ENCODE measurements around the gene LAGE3. TPM values are rescaled to one million over a fixed set of nuclear protein-coding genes. Genes with fewer than 3 reads are reported as not detected.

The LAGE3 gene
- total and polyA plus RNA-seq, 5 experiments from 2014 or later: 18.6 to 81.8 (median 62.6) TPM

DNA sequence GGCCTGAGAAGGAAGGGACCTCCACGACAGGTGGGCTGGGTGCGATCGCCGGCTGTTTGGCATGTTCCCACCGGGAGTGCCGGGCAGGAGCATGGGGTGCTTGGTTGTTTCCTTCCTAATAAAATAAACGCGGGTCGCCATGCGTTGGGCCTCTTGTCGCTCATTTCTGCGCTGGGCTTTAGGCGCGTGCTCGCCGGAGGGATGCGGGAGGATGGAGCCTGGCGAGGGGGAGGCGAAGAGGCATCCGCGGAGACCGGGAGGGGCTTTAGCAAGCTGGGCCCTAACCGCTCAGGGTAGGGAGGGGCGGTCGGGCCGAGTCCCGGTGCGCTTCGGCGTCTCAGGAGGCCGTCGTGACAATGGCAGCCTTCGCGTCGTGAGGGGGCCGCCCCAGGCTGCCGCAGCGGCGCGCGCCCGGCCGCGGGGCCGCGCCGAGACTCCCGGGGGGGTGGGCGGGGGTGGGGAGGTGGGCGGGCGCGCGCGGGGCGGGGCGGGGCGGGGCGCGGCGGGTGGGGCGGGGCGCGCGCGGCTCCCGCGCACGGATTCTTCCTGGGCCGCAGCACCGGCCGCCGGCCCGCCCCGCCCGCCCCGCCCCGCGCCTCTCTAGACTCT is 42.6 kb downstream of the LAGE3 start:
- Mint-ChIP-seq H3K27ac (peak overlapping the region; percentile 78 to 96 (median 90)), H3K27me3 (no peaks in the 10 kb centered on the region), H3K9me3 (no peaks in the 10 kb centered on the region), H3K4me3 (peak overlapping the region; percentile 75 to 88 (median 80)), H3K4me1 (peaks cover 3 to 28% (median 23%) of the 10 kb centered on the region in 4 donors), H3K36me3 (peaks cover 0 to 18% (median 0%) of the 10 kb centered on the region in 3 donors)
- DNase-seq (peak in 8 of 10 donors; percentile 27 to 75 (median 52)), ATAC-seq (peak; percentile 80 to 81)
- POLR2A ChIA-PET: interaction anchor here (2.3 to 2.9 kb wide), 2 partner anchors 38 to 50 kb away, joined by 8 to 14 read pairs; partner anchors contain the start of genes RPL10 and UBL4A

DNA sequence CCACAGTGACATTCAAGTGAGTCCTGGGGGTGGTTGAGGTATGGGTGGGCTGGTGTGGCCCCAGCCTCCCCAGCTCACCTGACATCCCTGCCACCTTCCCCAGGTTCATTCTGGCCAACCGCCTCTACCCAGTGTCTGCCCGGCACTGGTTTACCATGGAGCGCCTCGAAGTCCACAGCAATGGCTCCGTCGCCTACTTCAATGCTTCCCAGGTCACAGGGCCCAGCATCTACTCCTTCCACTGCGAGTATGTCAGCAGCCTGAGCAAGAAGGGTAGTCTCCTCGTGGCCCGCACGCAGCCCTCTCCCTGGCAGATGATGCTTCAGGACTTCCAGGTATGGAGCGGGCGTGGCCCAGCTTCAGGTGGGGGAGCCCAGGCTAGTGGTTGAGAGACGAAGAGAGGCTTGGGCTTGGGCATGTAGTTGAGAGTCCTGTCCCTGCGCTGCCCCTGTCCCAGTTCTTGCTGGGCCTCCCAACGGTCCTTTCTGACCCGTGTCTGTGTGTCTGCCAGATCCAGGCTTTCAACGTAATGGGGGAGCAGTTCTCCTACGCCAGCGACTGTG is 43.8 kb downstream of the LAGE3 start:
- ATAC-seq: no peak
- Mint-ChIP-seq H3K4me3 (peak overlapping the region in 3 of 10 donors; percentile 13 to 53 (median 39)), H3K27ac (peak overlapping the region in 5 of 10 donors; percentile 27 to 93 (median 56)), H3K36me3 (peaks cover 0 to 24% (median 0%) of the 10 kb centered on the region in 3 donors), H3K27me3 (no peaks in the 10 kb centered on the region), H3K9me3 (no peaks in the 10 kb centered on the region), H3K4me1 (peaks cover 8 to 26% (median 25%) of the 10 kb centered on the region in 4 donors)
- DNase-seq: no peak
- POLR2A ChIA-PET: interaction anchor here (2.3 to 2.9 kb wide), 2 partner anchors 37 to 51 kb away, joined by 8 to 14 read pairs; partner anchors contain the start of genes RPL10 and UBL4A

DNA sequence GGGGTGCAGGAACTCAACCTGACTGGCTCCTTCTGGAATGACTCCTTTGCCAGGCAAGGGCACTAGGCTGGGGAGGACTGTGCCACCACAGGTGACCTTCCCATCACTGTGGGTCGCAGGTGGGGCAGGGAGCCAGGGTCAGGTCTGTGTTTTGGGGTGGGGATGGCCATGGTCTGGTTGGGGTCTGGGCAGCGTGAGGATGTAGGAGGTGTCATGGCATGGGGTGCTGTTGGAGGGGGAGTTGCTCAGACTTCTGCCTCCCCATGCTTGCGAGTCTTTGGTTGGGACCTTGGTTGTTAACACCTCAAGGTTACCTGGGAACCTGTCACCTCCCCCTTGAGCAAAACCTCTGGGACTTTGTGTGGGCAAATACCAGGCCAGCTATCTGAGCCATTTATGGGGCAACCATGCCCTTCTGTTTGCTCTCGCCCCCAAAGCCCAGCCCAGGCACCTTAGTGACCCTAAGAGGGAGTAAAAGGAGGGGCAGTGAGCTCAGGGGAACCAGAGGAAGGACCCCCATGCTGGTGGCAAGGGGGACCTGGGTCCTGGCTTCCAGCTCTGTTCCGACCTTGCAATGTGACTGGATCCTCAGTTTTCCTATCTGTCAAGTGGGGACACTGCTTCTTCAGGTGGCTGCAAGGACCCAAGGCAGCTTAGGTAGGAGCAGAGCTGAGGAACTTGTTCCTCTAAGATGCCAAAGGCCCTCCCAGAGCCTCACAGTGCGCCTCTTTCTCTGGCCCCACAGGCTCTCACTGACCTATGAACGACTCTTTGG is 44.5 kb downstream of the LAGE3 start:
- ATAC-seq (no peak), DNase-seq (no peak)
- no peak overlapping the region for H3K4me3 Mint-ChIP-seq
- POLR2A ChIA-PET: interaction anchor here (2.3 to 2.9 kb wide), 2 partner anchors 36 to 51 kb away, joined by 8 to 14 read pairs; partner anchors contain the start of genes RPL10 and UBL4A
- H3K27me3 Mint-ChIP-seq: no peaks in the 10 kb centered on the region
- H3K36me3 Mint-ChIP-seq: peaks cover 0 to 22% (median 0%) of the 10 kb centered on the region in 3 donors
- no peaks in the 10 kb centered on the region for H3K9me3 Mint-ChIP-seq
- peak overlapping the region in 1 of 10 donors; percentile 81 for H3K27ac Mint-ChIP-seq
- peaks cover 8 to 30% (median 29%) of the 10 kb centered on the region in 4 donors for H3K4me1 Mint-ChIP-seq

DNA sequence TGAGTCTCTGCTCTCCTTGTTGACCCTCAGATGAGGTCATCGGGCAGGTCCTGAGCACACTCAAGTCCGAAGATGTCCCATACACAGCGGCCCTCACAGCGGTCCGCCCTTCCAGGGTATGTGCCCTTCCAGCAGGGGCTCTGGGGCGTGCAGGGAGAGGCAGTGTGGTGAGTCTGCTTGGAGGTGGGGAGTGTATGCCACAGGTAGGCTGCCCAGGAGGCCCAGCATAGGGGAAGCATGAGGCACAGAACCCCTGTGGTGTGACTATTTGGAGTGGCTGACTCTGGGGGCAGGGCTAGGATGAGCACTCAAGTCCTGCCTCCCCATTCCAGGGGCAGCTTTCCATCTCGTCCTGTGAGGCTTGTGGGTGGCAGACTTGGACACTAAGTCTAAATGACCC is 45.5 kb downstream of the LAGE3 start:
- ATAC-seq (no peak), DNase-seq (no peak)
- H3K9me3 Mint-ChIP-seq: no peaks in the 10 kb centered on the region
- POLR2A ChIA-PET: interaction anchor here (2.9 kb wide), 1 partner anchor 52 kb away, joined by 8 read pairs; the partner anchor contains the start of gene UBL4A
- no peaks in the 10 kb centered on the region for H3K27me3 Mint-ChIP-seq
- peaks cover 0 to 18% (median 0%) of the 10 kb centered on the region in 3 donors for H3K36me3 Mint-ChIP-seq
- peak overlapping the region in 1 of 10 donors; percentile 77 for H3K27ac Mint-ChIP-seq
- peak overlapping the region in 1 of 10 donors; percentile 20 for H3K4me3 Mint-ChIP-seq
- peaks cover 9 to 31% (median 28%) of the 10 kb centered on the region in 4 donors for H3K4me1 Mint-ChIP-seq

DNA sequence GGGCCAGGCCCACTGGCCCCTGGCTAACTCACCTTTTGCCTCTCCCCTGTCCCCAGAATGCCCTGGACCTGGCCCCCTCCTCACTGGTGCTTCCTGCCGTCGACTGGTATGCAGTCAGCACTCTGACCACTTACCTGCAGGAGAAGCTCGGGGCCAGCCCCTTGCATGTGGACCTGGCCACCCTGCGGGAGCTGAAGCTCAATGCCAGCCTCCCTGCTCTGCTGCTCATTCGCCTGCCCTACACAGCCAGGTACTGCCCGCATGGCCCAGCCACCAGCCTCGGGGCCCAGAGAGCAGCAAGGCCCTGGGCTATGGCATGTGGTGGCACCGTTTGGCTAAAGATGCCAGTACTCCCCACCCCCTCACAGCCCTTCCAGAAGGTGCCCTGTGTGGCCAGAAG is 46.9 kb downstream of the LAGE3 start:
- Mint-ChIP-seq H3K9me3 (no peaks in the 10 kb centered on the region), H3K4me1 (peaks cover 6 to 33% (median 31%) of the 10 kb centered on the region in 4 donors), H3K27me3 (no peaks in the 10 kb centered on the region), H3K36me3 (peaks cover 0 to 18% (median 0%) of the 10 kb centered on the region in 3 donors), H3K27ac (peak overlapping the region in 1 of 10 donors; percentile 41), H3K4me3 (no peak overlapping the region)
- POLR2A ChIA-PET: interaction anchor here (0.9 to 1.3 kb wide), 2 partner anchors 9 to 11 kb away, joined by 3 to 5 read pairs; no protein-coding TSS in a partner anchor
- DNase-seq (no peak), ATAC-seq (no peak)

DNA sequence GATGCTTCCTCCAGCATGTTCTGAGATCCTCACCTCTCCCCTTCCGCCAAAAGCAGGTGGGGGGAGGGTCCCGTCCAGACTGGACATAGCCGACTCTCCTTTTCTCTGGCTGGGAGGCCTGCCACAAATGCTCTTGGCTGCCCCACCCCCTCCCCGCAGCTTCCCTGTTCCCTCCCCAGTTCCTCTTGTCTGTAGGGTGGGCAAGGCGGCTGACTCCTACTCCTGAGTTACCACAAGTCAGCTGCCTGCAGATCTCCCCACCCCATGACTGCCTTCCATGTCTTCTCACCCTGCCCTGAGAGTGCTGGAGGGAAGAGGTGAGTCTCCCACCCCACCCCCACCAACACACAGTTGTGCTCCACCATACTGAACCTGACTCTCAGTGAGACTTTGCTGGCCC is 47.7 kb downstream of the LAGE3 start:
- Mint-ChIP-seq H3K9me3 (no peaks in the 10 kb centered on the region), H3K4me1 (peaks cover 6 to 35% (median 31%) of the 10 kb centered on the region in 4 donors), H3K27me3 (no peaks in the 10 kb centered on the region), H3K36me3 (peaks cover 0 to 18% (median 0%) of the 10 kb centered on the region in 3 donors), H3K27ac (peak overlapping the region in 2 of 10 donors; percentile 44 to 83), H3K4me3 (peak overlapping the region in 2 of 10 donors; percentile 19 to 29)
- no peak for DNase-seq
- POLR2A ChIA-PET: interaction anchor here (0.7 kb wide), 1 partner anchor 56 kb away, joined by 3 read pairs; no protein-coding TSS in a partner anchor
- no peak for ATAC-seq

DNA sequence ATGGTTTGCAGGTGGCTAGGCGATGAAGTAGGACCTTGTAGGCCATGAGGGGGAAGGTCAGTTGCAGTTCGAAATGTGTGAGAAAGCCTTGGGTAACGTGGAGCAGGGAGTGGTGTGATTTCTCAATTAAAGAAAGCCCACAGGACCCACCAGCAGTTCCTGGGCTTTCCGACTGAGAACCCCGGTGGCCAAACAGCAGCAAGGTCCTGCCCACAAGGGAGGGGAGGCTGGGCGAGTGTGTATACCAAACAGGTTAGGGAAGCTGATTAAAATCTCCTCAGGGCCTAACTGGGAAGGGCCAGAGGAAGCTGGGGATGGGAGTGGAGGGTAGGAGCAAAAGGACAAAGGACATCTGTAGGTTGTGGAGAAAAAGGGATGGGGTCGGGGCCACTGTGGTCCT is 48.2 kb downstream of the LAGE3 start:
- Mint-ChIP-seq H3K36me3 (peaks cover 0 to 17% (median 0%) of the 10 kb centered on the region in 3 donors), H3K27me3 (no peaks in the 10 kb centered on the region), H3K4me3 (peak overlapping the region in 3 of 10 donors; percentile 39 to 78 (median 57)), H3K4me1 (peaks cover 6 to 32% (median 27%) of the 10 kb centered on the region in 4 donors), H3K27ac (peak overlapping the region in 6 of 10 donors; percentile 3 to 69 (median 54)), H3K9me3 (no peaks in the 10 kb centered on the region)
- POLR2A ChIA-PET: interaction anchor here (0.7 to 0.9 kb wide), 2 partner anchors 10 to 56 kb away, joined by 3 read pairs; no protein-coding TSS in a partner anchor
- DNase-seq: no peak
- no peak for ATAC-seq

DNA sequence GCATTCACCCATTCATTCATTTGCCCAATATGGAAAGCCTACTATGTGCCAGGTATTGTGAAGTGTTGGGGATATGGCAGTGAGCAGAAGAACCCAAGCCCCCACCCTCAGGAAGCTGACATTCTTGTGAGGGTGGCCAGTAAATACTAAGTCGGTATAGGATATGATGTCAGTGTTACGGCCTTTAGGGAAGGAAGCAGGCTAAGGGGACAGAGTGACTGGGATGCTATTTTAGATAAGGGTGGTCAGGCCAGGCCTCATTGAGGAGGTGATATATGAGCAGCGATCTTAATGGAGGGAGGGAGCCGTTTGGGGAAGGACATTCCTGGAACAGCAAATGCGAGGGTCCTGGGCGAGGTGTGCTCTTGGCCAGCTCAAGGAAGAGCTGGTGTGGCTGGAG is 48.6 kb downstream of the LAGE3 start:
- H3K4me3 Mint-ChIP-seq: peak overlapping the region in 3 of 10 donors; percentile 39 to 78 (median 57)
- POLR2A ChIA-PET: interaction anchor here (0.5 to 0.9 kb wide), 4 partner anchors 9 to 99 kb away, joined by 3 to 6 read pairs (median 4); no protein-coding TSS in a partner anchor

DNA sequence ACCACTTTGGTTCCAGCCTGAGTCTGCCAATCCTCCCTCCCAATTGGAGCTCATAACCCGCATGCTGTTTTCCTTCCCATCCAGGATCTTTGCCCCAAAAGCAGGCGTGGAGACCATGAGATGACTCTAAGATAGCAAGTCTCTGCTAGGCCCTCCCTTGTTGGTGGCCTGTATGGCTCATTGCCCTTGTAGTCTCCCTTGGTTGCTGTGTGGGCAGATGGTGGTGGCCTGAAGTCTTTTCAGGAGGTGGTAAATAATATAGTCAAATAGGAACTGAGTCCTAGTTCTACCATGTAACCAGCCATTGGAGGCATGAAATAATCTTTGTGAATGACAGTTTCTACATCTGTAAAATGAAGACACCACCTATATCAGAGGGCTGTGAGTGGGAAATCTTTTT is 49.4 kb downstream of the LAGE3 start:
- Mint-ChIP-seq H3K27me3 (no peaks in the 10 kb centered on the region), H3K4me1 (peaks cover 6 to 32% (median 26%) of the 10 kb centered on the region in 4 donors), H3K9me3 (no peaks in the 10 kb centered on the region), H3K36me3 (peaks cover 0 to 17% (median 0%) of the 10 kb centered on the region in 3 donors), H3K4me3 (peak overlapping the region; percentile 73 to 89 (median 82)), H3K27ac (peak overlapping the region in 8 of 10 donors; percentile 68 to 90 (median 81))
- POLR2A ChIA-PET: interaction anchor here (0.6 to 3.6 kb wide), 12 partner anchors 10 to 99 kb away, joined by 3 to 37 read pairs (median 4); partner anchors contain the start of genes PLXNA3, RPL10, SLC10A3 and TAFAZZIN
- ATAC-seq (no peak), DNase-seq (no peak)

More for the DNA sequence above, 48.6 kb downstream of the LAGE3 start:
- ATAC-seq: no peak
- no peak for DNase-seq
- peaks cover 6 to 32% (median 26%) of the 10 kb centered on the region in 4 donors for H3K4me1 Mint-ChIP-seq
- H3K9me3 Mint-ChIP-seq: no peaks in the 10 kb centered on the region
- H3K36me3 Mint-ChIP-seq: peaks cover 0 to 17% (median 0%) of the 10 kb centered on the region in 3 donors
- H3K27ac Mint-ChIP-seq: peak overlapping the region in 6 of 10 donors; percentile 15 to 74 (median 58)
- H3K27me3 Mint-ChIP-seq: no peaks in the 10 kb centered on the region

DNA sequence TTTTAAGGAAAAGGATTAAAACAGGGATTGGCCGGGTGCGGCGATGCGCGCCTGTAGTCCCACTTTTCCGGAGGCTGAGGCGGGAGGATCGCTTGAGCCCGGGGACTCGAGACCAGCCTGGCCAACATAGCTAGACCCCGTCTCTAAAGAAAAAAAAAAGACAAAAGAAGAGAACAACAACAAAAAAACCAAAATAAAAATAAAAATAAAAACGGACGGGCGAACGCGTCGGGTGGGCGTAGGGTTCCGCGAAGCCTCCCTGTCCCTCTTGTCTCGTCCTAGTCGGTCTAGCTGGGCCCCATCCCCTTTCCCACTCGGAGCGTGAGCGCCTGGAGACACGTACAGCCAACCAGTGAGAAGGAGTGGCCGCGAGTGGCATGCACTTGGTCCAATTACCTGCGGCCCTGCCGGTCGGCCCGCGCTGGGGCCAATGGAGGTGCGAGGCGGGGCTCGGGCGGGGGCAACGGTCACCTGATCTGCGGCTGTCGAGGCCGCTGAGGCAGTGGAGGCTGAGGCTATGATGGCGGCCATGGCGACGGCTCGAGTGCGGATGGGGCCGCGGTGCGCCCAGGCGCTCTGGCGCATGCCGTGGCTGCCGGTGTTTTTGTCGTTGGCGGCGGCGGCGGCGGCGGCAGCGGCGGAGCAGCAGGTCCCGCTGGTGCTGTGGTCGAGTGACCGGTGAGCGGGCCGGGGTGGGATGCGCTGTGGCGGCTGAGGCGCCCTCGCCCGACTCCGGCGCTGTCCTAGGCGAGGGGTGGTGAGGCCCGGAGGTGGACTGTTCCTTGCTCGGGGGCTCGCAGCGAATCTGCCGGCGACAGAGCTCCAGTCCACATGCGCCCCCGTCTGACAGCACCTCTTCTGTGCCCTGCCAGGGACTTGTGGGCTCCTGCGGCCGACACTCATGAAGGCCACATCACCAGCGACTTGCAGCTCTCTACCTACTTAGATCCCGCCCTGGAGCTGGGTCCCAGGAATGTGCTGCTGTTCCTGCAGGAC is 50.6 kb downstream of the LAGE3 start, which contains the start of gene ATP6AP1:
Gene ATP6AP1 (plus strand): TSS at position 502 of the 996 bp plus-strand sequence. CDS start 16 bp downstream, at position 518.
- Mint-ChIP-seq H3K36me3 (peaks cover 0 to 15% (median 0%) of the 10 kb centered on the region in 3 donors), H3K4me3 (peak within 1 kb of the TSS; percentile 73 to 89 (median 82)), H3K4me1 (peaks cover 10 to 34% (median 27%) of the 10 kb centered on the region in 4 donors), H3K27me3 (no peaks in the 10 kb centered on the region), H3K9me3 (peaks cover 0 to 2% (median 0%) of the 10 kb centered on the region in 9 donors), H3K27ac (peak within 1 kb of the TSS; percentile 76 to 92 (median 88))
- peak; percentile 97 to 98 for ATAC-seq
- DNase-seq: peak; percentile 73 to 92 (median 84)
- POLR2A ChIA-PET: interaction anchor here (0.5 to 3.6 kb wide), 19 partner anchors 10 to 121 kb away, joined by 3 to 37 read pairs (median 4); partner anchors contain the start of genes IKBKG, PLXNA3, RPL10 and SLC10A3
